CMK (cell line): ENCODE measurements around the gene SH3GL2.

ENCODE experiments used
- DNase-seq: peaks from one replicate; pipeline ENCODE4 v3.0.0-alpha.2; 2010; ENCODE audit warnings: low read depth

SH3GL2 gene

DNA sequence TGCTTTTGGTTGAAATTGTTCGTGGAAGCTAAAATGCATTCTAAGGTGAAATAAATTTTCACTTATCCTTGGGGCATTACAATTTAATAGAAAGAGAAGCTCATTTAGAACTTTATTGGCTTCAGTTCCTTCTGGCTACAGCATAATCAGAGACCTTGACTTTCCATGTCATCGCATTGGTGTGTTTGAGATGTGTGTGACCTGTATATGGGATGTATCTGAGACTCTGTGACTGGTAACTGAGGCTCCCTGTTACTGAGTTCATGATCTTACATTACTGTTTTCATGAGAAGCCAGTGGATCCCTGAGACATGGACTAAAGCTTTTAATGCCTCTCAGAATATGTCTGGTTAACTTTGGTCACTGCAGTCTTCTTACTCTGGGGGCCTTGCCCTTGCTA, 32.5 kb downstream of the SH3GL2 start:
- no peak for DNase-seq

DNA sequence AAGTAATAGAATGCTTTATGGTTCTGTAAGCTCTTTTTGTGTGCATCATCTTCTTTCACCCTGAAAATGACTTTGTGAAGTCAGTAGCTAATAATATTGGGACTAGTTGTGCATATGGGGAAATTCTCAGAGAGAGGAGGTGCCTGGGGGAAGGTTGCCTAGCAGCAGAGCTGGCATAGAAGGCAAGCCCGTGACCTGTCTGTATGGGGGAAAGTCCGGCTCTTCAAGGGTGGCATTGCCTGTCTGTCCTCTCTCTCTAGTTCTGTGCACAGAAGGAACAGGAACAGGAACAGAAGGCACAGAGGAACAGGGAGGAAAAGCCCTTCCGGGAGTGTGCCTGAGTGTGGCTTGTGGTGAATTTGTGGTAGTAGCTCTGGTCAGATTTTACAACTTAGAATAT, 33.1 kb downstream of the SH3GL2 start:
- no peak for DNase-seq

- DNase-seq = no peak
Observed at GRCh38 chr9:17613758-17614157, 34.9 kb downstream of the SH3GL2 start.

GRCh38 chr9:17614250-17614649, 35.4 kb downstream of the SH3GL2 start:
- DNase-seq = no peak

DNA sequence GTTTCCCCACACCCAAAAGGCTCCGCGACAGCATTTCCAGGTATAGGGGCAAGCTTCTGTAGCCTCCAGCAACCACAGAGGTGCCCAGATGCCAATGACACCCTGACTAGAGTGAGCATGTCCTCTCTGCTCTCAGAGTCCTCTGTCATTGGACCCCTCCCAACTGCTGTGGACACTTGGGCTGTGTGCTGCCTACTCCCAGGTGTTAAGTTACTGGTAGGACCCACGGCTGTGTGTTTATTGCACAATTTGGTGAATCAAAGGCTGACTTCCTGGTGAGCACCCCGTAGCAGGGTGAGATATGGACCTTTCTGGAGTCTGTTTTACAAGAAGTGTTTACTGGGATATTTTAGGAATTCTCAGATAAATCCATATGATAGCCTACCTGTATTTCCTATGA, 36.0 kb downstream of the SH3GL2 start:
- no peak for DNase-seq

DNA sequence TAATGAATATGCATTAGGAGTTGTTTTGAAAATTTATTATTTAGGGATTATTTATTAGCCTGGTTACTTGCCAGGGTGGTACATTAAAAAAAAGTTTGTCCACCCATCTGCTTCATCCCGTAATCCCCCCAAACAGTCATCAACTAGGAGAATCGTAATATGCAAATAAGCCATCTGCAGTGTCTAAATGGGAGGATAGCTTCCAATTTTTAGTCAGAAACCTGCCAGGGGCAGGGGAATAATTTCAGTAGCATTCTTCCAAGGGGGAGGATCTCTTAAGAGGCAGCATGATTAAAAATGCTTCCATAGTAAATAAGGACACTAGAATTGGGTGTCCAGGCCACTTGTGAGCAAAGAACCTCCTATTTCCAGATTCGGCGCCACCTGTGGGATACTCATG, 43.3 kb downstream of the SH3GL2 start:
- no peak for DNase-seq

DNA sequence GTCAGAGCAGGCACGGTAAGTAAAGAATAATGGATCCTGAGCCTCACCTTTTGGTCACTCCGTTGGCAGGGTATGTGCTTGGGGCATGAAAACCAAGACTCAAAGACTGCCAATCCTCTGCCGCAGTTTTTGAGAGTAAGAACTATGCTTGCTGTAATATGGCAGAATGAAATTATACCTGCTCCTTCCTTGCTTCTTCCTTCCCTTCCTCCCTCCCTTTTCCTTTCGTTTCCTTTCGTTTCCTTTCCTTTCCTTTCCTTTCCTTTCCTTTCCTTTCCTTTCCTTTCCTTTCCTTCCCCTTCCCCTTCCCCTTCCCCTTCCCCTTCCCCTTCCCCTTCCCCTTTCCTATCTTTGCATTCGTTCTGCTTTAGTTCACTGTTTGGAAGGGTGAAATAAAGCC, 43.9 kb downstream of the SH3GL2 start:
- DNase-seq = no peak

- DNase-seq = no peak
Observed at GRCh38 chr9:17623965-17624364, 45.1 kb downstream of the SH3GL2 start.

- no peak for DNase-seq
Observed at GRCh38 chr9:17624571-17624970, 45.7 kb downstream of the SH3GL2 start.

- DNase-seq = no peak
Observed at GRCh38 chr9:17625644-17626388, 47.0 kb downstream of the SH3GL2 start.

DNA sequence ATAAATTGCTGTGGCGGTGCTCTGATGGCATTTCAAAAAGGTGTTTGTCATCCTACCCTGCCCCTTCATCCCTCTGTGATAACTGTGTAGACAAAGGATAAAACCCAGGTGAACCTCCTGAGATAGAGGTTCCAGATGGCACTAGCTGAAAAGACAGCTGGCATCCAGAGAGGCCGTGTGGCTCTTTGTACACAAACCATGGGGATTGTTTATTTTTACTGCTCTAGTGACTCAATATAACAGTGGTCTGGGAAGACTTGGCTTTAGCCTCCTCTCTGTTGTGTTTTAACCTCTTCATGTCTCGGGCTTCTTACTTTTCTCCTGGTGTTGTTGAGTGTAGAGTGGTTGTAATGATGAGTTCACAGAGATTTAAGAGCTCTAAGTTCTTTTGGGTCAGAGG, 48.8 kb downstream of the SH3GL2 start:
- no peak for DNase-seq

- DNase-seq = no peak
Observed at GRCh38 chr9:17628624-17629023, 49.8 kb downstream of the SH3GL2 start.

GRCh38 chr9:17630531-17630949, 51.7 kb downstream of the SH3GL2 start:
- DNase-seq = no peak

DNA sequence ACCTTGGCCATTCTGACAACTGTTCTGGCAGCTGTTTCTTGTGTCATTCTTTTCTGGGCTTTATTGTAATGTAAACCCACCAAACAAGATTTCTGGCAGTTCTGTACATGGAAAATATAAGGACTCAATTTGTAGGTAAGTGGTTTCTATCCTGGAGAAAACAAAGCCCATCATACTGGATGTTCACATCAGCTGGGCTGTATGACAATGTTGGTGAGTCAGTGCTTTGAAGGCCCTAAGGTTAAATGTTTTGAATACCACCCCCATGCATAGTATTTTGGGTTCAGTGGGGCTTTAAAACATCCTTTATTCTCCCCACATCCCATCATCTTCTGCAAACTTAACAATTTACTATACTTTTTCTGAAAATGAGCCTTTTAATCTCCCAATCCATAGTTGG, 52.5 kb downstream of the SH3GL2 start:
- no peak for DNase-seq

- no peak for DNase-seq
Observed at GRCh38 chr9:17632994-17633393, 54.1 kb downstream of the SH3GL2 start.

DNA sequence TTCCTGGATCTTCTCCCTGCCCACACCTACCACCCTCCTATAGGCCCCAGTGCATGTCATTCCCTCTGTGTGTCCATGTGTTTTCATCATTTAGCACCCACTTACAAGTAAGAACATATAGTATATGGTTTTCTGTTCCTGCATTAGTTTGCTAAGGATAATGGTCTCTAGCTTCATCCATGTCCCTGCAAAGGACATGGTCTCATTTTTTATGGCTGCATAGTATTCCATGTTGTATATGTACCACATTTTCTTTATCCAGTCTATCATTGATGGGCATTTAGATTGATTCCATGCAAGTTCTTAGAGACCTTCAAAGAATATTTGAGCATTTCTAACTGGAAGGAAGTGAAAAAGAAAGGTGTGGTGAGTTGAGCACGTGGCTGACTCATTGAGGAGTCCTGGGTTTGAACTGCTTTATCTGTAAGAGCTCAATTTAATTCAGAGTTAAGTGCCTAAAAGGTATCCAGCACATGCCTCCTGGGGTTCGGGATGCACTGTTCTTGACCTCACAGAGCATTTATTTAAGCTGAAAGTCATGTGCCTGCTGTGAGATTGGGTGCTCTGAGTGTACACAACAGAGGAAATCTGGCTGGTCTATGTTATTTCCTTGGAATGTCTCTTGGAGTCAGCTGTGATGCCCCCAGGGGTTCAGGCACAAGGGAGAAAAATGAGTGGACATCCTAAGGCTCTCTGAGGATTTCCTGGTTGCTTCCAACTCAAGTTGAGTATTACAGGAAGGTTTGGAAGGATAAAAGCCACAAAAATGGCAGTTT, 56.4 kb downstream of the SH3GL2 start:
- DNase-seq = no peak

DNA sequence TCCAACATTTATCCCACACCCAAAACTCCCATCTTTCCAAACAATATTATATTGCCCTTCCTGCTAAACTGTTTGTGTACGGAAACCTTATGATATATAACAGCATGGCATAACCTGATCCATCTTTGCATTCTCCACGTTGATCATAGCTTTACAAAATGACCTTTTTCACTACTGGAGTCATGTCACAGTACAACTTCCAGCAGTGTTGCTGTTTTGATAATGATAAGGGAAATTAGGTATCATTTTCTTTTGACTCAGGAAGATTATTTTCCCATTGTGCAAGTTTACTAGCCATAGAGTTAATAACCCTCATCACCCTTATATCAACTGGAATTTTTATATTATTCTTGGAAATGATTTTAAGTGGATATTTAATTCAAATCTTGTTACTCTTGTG, 57.5 kb downstream of the SH3GL2 start:
- DNase-seq = no peak

DNA sequence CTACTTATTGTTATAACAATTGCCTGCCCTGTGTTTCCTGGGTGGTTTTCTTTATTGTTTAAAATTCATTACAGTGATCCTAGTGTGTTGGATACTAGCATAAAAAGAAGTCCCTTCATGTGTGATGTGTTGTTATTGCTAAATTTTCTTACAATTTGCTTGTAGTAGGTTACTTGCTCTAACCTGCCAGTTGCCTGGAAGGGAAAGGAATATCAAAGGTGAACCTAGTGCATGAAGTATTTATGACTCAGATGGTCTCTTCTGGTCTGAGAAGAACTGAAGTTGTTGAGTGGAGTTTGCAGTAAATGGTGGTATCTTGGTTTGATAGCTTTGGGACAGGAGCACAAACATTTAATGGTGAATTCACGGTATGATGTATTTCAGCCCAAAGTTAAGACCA, 58.0 kb downstream of the SH3GL2 start:
- DNase-seq = no peak

GRCh38 chr9:17637229-17637628, 58.4 kb downstream of the SH3GL2 start:
- no peak for DNase-seq

- no peak for DNase-seq
Observed at GRCh38 chr9:17648516-17648915, 69.7 kb downstream of the SH3GL2 start.

DNA sequence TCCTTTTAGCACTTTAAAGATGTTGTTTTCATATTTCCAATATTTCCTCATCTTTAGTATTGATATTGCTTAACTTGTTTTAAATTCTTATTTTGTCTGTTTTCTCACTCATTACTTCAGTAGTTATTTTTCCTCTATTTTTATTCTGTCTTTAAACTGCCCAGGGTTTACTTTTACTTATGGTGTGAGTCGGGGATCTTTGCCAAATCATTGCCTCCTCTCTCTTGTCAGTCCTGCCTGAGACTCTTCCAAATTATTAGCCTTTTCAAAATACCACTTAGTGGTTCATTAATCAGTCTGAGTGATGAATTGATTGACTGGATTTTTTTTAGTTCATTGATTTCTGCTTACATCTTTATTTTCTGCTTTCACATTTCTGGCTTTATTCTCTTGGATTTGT, 72.9 kb downstream of the SH3GL2 start:
- DNase-seq = no peak

DNA sequence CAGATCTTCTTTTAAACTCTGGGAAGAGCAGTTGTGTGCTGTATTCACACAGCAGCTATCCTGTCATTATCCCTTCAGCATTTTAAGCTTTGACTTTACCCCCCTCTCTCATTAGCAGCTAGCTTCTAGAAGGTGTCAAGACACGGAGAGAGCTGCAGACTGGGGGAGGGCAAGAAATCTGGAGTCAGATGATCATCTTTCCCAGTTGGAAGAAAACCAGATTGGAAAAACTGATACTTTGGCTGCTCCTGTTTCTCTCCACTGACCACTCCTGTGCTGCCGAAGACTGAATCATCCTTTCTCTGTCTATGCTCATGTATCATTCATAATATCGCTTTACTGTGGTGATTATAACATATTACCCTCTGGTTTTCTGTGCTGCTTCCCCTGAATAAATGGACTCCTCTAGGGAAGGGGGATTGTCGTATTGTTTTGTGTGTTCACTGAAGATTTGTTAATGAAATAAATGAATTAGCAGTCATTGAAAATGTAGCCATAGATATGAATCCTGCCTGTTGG, 75.1 kb downstream of the SH3GL2 start:
- DNase-seq = no peak

DNA sequence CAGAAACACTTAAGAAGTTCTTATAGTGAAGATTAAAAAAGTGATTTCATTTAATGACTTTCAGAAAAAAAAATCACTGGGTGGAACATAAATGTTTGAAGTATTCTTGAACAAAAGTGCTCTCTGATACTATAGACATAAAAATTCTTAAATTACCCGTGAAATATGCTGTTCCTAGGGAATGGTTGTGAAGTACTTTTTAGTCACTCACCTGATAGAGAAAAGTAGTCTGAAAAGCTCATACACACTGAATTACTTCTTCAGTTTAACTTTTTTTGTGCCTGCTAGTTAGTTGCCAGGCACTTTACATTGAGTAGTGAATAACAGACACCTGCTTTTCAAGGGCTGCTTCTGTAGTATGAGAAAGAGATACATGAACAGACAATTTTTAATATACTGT, 78.0 kb downstream of the SH3GL2 start:
- DNase-seq = no peak

- DNase-seq = no peak
Observed at GRCh38 chr9:17658237-17658636, 79.4 kb downstream of the SH3GL2 start.
